Posterior cingulate gyrus (tissue), 11 donors: ENCODE measurements around the gene GAS7.

Experiments used
- DNase-seq, 10 donors: peaks; one replicate each; pipeline versions ENCODE4 v3.0.0 to v3.0.0-alpha.2; 2020 to 2021; ENCODE audit warnings: mixed read lengths in 3 of 10
- intact Hi-C: fragments of 100-400 bp; cut with DNase I; formaldehyde crosslinking; loops from one replicate; pipeline ENCODE4 v1.15.1; 2023

The GAS7 gene

DNA sequence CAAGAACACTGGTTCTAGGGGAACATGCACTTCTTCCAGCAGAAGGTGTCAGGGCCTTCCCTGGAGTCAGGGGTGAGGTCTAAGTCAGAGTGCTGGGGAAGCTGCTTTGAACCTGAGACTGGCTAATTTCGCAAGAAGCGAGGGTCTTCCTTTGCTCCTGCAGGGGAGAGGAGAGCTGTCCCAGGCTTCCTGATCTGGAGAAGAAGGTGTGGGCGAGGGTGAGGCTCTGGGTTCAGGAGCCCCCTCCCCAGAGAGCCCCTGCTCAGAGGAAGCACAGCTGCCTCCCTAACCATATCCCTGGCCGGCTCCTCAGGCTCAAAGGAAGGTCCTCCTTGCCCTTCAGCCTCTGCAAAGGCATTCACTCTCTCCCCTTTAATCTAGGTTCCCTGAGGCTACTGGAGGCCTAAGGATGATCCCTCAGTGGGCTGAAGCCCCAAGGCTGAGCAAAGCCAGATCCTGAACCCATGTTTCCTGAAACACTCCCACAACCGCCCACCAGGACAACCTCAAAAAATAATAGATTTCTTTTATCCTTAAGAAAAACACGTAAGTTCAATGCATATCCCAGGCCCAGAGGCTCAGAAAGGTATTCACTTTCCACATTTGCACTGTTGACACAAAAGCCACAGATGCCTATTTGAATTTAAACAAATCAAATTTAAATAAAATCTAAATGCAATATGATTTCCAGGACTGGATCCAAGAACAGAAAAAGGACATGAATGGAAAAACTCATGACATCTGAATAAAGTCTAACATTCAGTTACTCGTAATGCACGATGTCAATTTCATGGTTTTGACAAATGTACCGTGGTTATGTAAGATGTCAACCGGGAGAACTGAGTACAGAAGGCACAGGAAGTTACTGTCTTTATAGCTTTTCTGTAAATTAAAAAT lies 221.9 kb downstream of the GAS7 start:
- peak in 1 of 10 donors; percentile 68 for DNase-seq
- intact Hi-C loops, result no loop called here

DNA sequence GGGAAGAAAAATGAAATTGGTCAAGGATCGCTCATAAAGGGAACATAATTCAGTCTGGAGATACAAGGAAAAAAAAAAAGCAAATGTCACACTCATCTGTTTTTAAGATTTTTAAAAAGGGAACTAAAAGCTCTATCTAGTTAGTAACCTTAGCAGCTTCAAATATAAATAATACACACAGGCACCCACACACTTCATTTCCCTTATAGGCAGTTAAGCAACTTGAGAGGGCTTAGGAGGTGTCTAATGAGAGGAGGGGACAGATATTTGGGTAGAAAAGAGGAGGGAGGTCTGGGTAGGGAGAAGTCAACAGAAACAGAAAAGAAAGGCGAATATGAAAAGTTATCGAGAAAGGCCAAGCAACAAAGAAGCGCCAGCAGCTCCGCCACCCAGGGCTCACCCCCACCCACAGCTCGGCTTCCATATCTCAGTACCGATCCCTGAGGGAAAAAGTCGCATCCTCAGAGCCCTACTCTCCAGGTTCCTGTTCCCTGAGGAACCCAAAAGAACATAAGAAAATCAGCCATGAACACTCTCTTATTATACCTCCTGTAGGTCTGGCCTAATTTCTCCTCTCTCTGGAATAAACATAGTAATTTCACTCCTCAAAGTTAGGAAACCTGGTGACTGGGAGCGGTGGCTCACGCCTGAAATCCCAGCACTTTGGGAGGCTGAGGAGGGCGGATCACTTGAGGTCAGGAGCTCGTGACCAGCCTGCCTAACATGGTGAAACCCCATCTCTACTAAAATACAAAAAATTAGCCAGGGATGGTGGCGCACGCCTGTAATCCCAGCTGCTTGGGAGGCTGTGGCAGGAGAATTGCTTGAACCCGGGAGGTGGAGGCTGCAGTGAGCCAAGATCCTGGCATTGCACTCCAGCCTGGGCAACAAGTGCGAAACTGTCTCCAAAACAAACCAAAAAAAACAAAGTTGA lies 223.7 kb downstream of the GAS7 start:
- peak in 1 of 10 donors; percentile 76 for DNase-seq
- intact Hi-C loops, result no loop called here

DNA sequence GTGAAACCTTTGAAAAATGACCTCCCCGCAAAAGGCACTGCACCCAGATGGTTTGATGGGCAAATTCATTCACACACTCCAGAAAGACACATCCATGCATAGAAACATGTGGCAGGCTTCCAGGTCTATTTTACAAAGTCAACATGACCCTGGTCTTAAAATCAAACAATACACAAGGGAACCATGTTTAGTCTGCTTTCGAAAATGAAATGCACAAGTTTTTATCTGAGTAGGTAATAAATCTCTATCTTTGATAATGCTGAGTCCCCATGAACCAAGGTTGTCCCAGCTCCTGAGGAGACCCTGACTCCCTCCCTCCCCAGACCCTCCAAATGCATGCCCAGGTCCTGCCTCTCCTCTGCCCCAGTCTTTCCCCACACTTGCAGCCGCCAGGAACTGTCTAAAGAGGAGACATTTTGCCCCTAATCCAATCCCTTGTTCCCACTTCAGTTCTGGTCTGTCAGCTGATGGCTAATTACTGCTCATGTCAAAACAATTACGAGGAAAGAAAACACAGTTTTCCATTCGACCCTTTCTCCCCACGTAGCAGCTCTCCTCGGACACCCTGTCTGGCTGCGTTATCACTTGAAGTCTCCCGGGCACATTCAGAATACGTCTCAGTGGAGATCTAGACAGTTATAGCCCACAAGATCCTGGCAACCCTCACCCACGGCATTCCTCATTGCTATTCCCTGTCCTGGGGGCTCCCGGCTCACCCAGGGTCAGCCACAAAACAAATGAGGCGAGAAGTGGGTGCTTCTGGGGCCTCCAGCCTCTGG lies 224.5 kb downstream of the GAS7 start:
- no peak for DNase-seq
- intact Hi-C loops, result no loop called here

DNA sequence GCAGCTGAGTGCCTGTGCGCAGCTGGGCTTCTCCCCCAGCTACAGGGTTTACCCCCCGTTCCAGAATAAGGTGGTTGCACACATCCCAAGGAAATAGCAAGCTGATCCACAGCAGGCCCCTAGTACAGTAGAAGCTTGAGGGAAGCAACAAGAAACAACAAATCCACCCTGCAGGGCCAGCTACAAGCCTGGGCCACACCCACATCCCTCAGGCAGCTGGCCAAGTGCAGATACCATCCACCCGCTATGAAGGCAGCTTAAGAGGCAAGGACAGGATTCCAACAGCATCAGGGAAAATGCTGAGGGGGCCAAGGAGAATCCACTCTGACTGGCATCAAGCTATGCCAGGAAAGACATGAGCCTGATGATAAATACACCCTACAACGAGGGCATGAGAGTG lies 226.4 kb downstream of the GAS7 start:
- intact Hi-C loops, result no loop called here
- peak in 8 of 10 donors; percentile 38 to 90 (median 61) for DNase-seq

DNA sequence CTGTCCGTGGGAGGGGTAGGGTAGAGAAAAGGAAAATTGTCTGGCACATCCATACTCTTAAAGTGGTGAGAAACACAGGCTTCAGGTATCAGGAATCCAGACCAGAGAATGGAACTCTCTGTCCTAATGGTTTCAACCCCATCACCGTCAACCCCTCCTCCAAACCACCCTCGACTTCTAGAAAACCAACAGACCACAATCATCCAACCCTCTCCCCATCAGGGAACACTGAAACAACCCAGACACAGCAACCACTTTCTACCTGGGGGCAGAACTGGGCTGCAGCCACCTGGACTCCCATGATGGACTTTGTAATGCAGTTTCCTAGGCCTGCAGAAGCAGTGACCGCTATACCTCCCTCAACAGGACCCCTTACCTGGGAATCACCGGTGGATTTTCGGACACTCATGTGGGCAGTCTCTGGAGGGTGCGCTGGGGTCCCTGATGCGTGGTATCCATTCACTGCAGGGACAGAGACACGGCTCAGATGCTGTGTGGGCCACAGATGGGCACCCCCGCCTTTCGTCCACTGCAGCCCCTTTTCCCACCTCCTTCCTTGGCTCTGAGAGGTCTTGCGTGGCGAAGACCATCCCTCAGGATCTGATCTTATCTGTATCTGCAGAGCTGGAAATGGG lies 229.0 kb downstream of the GAS7 start:
- intact Hi-C loops, result loop anchor here (10.0 kb wide), 1 partner anchor 145 kb away; no protein-coding TSS in a partner anchor
- peak in 2 of 10 donors; percentile 16 to 55 for DNase-seq

DNA sequence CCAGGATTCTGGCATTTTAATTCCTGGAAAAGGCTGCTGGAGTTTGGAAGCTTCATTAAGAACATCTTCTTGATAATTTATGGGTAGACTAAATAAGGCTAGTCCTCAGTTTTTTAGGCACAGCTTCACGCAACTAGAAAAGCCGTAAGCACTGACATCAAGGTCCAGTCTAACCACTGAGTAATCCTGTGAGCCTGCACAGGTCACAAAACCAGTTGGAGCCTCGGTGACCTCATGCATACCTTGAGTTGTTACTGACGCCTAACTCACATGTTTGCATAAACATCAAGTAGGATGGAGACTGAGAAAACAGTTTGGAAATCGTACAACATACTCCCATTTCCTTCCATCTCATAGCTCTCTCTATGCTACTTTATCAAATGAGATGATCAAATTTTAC lies 229.5 kb downstream of the GAS7 start:
- intact Hi-C loops, result loop anchor here (10.0 kb wide), 1 partner anchor 146 kb away; no protein-coding TSS in a partner anchor
- no peak for DNase-seq

DNA sequence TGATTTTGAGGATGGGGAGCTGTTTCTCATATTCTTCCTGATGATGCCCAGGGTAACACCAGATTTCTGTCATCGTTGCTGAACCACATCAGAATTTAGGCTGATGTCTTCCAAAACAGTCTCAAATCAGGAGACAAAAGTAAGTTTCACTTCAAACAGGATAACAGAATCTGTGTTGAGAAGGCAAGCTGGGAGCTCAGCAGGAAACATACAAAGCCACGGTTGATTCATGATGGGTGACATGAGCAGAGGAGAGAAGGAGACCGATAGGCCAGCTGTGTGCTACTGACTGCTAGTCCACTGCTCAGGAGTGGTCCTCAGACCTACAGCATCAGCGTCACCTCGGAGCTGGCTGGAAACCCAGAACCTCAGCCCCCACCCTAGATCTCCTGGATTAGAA lies 230.4 kb downstream of the GAS7 start:
- peak in 1 of 10 donors; percentile 30 for DNase-seq
- intact Hi-C loops, result loop anchor here (10.0 kb wide), 1 partner anchor 147 kb away; no protein-coding TSS in a partner anchor

DNA sequence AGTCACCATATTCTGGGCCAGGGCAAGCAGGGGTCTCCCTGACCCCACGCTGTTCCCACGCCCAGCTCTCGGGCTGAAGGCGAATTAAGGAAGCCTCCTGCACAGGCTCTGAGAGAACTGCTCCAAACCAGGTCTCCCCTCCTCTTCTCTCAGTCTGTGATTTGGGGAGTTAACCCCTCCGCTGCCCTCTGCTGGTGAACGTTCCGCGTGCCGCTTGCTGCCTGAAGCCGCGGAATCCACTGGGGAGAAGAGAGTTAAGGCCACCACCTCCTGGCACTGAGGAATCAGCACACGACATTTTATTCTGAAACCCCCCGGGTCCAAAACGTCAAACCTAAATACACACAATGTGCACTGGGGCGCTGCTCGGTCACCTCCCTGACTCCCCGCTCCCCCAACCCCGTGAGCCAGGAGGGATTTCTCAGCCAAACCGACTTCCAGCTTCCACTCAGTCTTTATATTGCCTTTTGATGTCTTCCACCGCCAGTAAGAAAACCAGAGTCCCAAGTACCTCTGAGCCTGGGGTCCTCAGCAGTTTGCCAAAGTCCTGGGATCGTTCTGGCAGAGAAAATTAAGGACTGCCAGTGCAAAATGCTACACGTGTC lies 238.9 kb downstream of the GAS7 start:
- intact Hi-C loops, result no loop called here
- DNase-seq, result peak; percentile 48 to 95 (median 74)

DNA sequence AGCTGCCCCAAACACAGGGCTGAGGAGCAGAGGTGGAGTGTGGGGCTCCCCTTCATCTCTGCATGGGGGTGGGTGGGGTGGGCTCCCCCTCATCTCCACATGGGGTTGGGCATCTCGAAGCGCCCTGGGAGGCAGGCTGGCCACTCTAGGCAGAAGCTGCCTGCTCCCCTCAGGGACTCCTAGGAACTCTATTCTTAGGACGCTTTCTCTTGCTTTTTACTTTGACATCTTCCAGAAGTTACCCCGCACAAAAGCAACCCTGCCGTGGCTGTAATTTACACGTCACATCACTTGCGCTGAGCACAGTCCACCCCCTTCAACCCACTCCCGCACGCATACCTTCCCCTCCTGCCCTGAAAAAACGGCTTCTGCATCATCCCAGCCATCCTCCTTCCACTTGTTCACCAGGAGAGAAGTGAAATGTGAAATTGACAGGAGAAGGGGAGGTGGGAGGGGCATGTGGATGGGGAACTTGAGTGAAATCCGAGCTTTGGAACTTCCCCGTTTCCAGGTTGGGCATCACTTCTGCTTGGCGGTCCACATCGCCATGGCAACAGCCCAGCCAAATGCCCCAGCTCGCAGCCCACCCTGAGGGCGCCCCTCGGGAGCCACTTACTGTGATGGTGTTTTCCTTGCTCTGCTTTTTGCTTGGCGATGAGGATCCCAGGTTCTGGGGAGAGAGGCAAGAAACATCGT lies 239.7 kb downstream of the GAS7 start:
- DNase-seq, result peak in 1 of 10 donors; percentile 71
- intact Hi-C loops, result no loop called here

DNA sequence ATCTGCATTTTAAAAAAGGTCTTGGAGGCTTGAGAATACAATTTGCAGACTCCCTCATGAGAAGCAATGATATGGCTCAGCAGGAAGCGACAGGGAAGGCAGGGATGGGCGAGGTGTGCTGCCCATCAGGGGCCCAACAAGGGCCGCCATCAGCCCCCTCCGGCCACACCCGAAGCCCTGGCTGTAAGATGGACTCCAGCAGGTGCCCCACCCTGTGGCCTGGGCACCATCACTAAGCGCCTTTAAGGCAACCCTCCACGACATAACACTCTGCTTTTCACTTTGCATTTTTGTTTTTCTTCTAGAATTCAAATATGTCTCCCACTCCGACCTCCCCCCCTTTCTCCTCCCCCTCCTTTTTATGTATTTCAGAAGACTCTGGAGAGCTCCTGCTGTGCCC lies 241.2 kb downstream of the GAS7 start:
- intact Hi-C loops, result no loop called here
- peak in 2 of 10 donors; percentile 47 to 63 for DNase-seq

DNA sequence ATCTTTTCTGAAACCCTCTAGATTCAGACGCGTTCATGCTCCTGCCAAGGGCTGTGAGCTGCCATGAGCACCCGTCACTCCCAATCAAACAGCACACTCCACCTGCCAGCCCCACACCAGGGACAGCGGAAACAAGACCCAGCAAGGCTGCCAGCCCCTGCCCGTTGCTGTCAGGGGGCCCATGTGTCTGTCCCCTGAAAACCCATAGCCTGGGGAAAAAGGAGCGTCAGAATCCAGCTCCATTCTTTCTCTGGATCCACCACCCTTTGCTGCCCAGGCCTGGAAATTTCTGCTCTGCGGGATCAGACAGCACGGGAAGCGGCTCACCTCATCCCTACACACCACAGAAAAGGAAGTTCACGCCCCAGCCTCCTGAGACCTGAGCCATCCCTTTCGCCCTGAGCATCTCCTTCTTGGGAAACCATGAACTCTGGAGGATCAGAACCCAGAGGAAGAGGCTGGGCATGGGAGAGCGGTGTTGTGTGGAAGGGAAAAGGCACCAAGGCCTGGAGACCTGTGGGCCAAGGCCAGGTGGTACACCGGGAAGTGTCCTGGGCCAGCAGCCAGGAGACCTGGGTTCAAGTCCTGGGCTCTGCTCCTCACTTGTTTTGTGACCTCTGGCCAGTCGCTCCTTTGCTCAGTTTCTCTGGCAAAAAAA lies 241.8 kb downstream of the GAS7 start:
- peak in 2 of 10 donors; percentile 54 to 80 for DNase-seq
- intact Hi-C loops, result no loop called here

DNA sequence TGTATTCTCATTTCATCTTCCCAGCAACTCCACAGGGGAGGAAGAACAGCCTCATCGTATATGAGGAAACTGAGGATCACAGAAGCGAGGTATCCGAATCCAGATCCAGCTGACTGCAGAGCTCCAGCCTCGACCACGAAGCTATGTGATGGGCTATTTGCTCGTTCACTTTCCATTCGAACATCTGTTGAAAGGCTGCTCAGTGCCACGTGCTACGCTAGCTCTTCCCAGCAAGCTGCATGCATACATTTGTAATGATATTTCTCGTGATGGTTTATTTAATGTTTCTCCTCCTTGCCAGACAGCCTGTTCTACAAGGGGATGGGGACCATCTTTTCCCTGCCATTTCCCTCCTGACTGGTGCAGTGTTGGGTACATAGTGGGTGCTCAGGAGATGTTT lies 244.9 kb downstream of the GAS7 start:
- DNase-seq, result peak in 1 of 10 donors; percentile 58
- intact Hi-C loops, result no loop called here

DNA sequence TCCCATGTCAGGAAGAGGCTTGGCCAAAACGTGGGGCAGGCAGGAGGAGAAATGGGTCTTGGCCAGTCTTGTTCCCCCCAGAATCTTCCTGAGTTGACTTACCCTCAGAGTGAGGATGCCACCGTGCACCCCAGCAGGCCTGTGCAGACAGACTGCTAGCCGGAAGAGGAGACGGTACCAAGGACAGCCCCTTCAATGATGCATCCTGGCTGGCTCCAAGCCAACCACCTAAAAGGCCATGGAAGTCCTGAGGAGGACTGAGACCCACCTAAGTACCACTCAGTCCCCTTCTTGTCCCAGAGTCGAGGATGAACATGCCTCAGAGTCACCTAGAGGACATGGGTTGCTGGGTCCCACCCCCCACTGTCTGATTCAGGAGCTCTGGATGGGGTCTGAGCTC lies 246.6 kb downstream of the GAS7 start:
- peak in 2 of 10 donors; percentile 49 to 55 for DNase-seq
- intact Hi-C loops, result no loop called here

DNA sequence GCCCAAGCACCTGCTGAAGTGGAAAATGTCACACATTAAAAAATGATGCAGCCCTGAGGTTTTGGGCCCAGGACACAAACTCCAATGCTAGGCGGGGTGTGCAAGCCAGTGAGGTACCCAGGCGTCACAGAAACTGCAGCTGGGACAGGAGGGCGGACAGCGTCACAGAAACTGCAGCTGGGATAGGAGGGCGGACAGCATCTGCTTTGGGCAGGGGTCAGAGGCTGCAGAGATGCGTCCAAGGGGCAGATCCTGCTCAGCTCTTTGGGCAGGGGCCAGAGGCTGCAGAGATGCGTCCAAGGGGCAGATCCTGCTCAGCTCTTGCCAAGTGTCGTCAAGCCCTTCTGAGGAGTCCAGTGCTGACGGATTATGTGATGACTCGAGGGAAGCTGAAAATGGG lies 249.5 kb downstream of the GAS7 start:
- peak in 2 of 10 donors; percentile 63 to 67 for DNase-seq
- intact Hi-C loops, result no loop called here

DNA sequence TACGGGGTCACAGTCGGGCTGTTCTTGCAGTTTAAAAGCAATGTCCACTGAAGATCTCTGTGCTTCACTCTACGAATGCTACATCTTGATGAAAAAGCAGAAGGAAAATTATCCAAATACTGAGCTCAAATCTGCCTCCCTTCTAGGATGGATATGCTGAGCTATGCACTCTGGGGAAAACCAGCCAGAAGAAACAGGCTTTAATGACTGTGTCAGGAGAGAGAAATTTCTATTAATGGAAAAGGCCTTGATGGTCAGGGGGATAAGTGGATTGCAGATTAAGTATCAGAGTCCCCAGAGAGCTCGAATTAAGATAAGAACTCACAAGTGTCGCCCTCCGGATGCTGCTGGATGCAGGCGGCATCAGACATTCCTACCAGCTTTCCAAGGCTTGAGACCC lies 253.7 kb downstream of the GAS7 start:
- intact Hi-C loops, result no loop called here
- DNase-seq, result peak in 1 of 10 donors; percentile 2

DNA sequence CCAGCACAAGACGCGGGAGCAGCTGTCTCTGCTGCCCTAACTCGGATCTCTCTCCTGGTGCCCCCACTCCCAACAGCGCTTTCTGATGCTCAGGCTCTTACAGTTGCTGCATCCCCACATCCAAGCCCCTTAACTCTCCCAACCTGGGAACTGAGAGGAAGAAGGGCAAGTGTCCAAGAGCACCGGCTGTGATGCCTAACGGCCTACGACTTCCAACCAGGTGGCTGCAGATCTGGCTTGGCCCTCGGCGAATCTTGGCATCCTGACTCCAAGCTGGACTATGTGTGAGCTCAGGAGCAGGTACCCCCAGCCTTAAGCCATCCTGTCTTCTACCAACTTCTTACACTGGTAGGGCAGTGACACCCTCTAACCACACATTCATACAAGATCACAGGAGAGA lies 255.1 kb downstream of the GAS7 start:
- peak in 2 of 10 donors; percentile 58 to 79 for DNase-seq
- intact Hi-C loops, result no loop called here

DNA sequence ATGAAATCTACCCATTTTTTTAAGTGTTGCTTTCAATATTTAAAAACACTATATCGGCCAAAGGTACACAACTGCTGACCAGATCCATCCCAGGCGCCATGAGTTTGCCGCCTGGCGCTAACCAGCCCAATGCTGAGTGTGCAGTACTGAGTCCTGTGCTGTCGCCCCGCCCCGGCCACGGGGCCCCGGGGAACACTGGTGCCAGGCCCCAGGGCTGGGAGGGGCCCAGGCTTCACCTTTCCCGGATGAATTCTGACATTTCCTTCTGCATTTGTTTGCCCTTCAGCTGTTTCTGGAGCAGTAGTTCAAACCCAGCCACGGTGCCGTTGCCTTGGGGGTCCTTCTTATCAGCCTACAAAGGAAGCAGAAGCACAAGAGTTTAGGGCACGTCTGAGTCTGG lies 255.5 kb downstream of the GAS7 start:
- peak in 2 of 10 donors; percentile 35 to 61 for DNase-seq
- intact Hi-C loops, result no loop called here

DNA sequence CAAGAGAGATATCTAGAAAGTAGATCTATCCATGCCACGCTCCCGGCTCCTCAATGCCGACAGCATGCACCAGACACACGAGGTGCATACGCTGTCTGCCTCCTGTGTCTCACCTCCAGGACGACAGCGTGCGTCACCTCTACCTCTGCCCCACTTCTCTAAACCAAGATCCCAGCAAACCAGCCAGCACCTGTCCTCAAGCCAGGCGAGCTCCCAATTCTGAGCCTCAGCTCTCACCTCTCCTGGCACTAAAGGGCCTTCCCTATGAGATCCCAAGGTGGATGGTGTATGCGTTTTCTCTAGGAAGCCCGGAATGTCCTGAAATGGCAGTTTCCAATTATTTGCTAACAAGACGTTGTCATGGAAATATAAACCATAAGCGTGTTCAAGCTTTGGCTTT lies 257.1 kb downstream of the GAS7 start:
- intact Hi-C loops, result no loop called here
- peak in 2 of 10 donors; percentile 58 to 69 for DNase-seq
